ENCODE data around the gene SLC9A9.

Gene SLC9A9

DNA sequence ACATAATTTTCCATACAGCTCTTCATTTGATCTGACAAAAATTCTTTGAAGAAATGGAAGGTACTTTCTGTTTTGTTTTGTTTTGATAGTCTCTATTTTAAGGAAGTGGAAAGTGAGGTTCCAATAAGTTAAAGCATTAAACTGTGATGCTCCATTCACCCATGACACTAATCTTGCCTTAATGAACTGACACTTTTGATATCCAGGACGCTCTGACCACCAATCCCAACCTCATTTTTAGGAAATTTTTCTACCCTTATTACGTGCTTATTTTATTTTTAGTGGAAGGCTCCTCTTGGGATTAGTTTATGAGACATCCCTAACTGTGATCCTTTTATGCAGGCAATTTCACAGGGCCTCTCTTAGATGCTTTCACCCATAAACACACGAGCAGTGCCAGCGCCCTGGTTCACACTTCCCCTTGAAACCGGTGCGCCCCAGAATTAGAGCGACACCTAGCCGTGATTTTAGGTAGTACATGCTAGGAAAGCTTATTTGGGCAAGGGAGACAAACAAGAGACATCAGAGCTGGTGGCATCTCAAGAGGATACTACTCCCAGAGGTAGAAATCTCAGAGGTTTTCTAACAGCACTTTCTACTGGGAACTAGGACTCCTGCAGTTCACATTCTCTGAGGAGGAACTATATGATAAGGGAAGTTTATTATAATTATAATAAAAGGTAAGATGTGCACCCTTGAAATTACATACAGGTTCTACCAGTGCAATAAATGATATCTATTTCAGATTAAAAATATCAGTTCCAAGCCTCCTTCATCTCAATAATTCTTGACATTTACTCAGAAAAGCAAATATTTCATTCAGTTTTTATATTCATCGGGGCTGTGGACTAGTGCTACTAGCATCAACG lies 173.9 kb downstream of the SLC9A9 start:
- TF ChIP-seq, protein P1, sequence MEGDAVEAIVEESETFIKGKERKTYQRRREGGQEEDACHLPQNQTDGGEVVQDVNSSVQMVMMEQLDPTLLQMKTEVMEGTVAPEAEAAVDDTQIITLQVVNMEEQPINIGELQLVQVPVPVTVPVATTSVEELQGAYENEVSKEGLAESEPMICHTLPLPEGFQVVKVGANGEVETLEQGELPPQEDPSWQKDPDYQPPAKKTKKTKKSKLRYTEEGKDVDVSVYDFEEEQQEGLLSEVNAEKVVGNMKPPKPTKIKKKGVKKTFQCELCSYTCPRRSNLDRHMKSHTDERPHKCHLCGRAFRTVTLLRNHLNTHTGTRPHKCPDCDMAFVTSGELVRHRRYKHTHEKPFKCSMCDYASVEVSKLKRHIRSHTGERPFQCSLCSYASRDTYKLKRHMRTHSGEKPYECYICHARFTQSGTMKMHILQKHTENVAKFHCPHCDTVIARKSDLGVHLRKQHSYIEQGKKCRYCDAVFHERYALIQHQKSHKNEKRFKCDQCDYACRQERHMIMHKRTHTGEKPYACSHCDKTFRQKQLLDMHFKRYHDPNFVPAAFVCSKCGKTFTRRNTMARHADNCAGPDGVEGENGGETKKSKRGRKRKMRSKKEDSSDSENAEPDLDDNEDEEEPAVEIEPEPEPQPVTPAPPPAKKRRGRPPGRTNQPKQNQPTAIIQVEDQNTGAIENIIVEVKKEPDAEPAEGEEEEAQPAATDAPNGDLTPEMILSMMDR (IDR thresholded peaks at IDR 0.05; ENCODE audit: low read depth, low read length, missing control alignments): peak; percentile 83
- H3K4me3 ChIP-seq (ENCODE audit: low read depth, low read length): no peak overlapping the region
- DNase-seq (ENCODE audit: low read depth): peak; percentile 73

DNA sequence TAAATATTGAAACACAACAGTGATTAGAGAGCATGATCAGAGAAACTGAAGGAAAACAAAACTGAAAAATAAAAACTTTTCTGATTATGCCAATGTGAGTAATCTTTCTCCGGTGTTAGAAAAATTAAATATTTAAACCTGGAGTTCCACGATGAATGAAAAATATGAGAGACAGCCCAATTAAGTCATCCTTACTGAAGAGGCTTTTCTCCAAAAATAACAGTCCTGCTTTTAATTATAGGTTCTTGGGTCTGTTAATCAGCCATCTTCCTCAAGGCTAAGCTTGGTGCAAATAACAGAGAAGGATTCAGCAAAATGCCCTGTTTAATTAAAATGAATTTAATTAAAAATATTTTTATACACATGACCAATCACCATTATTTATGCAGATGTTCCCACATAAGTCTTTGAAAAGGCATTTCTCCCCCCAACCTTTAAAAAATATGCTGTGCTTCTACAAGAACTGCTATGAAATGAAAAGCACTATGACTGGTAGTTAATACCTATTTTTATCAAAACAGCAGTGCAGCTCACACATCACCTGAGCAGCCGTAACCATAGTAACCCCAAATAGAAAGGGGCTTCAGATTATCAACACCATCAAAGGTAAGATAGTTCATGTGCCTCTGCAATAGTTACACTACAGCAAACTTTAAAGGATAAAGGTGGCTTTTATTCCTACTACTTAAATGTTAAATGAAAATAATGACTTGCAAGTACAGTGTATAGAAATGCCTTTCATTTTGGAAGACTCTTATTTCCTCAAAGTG lies 175.7 kb downstream of the SLC9A9 start:
- no peak for DNase-seq (ENCODE audit: low read depth)
- no peak overlapping the region for H3K4me3 ChIP-seq (ENCODE audit: low read depth, low read length)
- TF ChIP-seq, protein P1 (IDR thresholded peaks at IDR 0.05; ENCODE audit: low read depth, low read length, missing control alignments): no peak

DNA sequence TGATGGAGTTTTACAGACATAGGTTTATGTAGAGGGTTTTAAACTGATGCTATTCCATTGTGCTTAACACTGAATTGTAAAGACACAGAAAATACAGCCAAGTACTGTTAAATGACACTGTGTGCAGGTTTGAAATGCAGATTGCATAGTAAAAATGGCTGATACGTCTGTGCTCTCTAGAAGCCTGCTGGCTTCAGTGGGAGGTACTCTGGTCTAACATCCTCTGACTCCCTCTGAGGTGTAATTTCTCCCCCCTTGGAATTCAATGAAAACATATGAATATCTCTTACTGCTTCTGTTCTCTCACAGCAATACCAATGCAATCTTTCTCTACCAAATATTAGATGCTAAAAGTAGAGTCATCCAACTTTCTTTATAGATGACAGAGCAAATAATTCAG lies 176.6 kb downstream of the SLC9A9 start:
- no peak overlapping the region for H3K4me3 ChIP-seq (ENCODE audit: low read depth, low read length)
- TF ChIP-seq, protein P1 (IDR thresholded peaks at IDR 0.05; ENCODE audit: low read depth, low read length, missing control alignments): no peak
- no peak for DNase-seq (ENCODE audit: low read depth)

DNA sequence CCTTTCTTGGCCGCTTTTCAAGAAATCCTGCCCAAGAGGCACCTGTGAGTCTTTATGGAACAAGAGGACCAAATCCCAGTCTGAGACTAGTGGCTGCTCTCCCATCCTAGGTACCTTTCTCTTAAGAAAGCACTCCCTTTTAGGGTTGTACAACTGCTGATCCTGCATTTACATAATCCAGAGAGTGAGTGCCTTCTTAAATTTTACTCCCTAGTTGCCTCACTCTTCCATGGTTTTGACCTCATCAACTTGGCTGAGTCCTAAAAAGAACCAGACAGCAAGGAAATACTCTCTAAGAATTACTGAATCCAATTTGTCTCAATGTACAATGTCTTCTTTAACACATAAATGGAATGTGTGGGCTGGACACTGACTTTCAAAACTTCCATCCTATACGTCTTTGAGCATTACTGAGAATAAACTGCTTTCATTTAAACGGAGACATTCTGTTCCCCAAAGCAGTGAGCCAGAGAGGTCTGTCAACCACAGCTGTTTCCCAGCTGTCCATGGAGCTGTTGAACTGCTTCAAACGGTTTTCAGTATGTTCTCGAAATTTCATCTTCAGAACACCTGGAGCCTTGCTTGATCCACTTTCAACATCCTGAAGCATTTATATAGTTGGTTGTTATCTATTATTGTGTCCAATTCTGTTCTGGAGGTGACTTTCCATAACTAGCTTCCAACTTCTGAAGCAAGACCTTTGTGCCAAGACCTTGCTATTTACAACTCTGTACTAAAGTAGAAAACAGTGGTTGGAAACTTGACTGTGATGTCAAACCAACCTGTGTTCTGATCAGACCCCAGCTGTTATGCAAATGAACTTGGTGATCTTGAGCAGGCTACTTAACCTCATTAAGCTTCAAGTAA lies 179.1 kb downstream of the SLC9A9 start:
- H3K4me3 ChIP-seq (ENCODE audit: low read depth, low read length): no peak overlapping the region
- TF ChIP-seq, protein P1 (IDR thresholded peaks at IDR 0.05; ENCODE audit: low read depth, low read length, missing control alignments): no peak
- DNase-seq (ENCODE audit: low read depth): peak; percentile 79

DNA sequence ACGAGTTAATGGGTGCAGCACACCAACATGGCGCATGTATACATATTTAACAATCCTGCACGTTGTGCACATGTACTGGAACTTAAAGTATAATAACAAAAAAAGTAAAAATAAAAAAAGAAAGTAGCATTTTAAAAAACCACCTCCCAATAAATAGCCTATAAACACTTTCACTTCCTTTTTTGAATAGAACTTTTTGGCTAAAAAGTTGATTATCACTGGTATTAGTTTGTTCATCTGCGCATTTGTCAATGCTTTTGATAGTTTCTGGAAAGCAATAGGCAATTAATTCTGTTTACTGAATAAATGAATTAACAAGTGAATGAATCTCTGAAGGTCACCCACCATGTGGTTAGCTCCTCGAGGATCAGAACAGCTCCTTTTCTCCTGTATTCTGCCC lies 179.9 kb downstream of the SLC9A9 start:
- H3K4me3 ChIP-seq (ENCODE audit: low read depth, low read length): no peak overlapping the region
- TF ChIP-seq, protein P1 (IDR thresholded peaks at IDR 0.05; ENCODE audit: low read depth, low read length, missing control alignments): no peak
- no peak for DNase-seq (ENCODE audit: low read depth)

DNA sequence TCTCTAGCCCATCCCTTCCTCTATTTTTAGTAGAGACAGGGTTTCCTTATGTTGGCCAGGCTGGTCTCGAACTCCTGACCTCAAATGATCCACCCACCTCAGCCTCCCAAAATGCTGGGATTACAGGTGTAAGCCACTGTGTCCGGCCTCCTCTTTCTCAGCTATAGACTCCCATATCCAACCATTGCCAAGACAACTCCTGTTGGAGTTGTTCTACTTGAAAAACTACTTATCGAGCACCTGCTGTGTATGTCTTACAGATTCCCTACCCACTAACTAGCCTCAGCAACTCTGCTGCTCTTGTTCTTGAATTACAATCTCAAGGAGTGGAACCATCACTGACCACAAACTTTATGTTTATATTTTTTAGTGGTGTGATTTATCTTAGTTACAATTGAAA lies 186.6 kb downstream of the SLC9A9 start:
- TF ChIP-seq, protein P1 (IDR thresholded peaks at IDR 0.05; ENCODE audit: low read depth, low read length, missing control alignments): no peak
- no peak overlapping the region for H3K4me3 ChIP-seq (ENCODE audit: low read depth, low read length)
- DNase-seq (ENCODE audit: low read depth): no peak
